Uterus (tissue), 4 donors: Measurements from ENCODE around the gene NCBP1. TPM values are rescaled to one million over a fixed set of nuclear protein-coding genes. Genes with fewer than 3 reads are reported as not detected.

Source experiments
- DNase-seq, 2 donors: peaks; one replicate each; pipeline ENCODE4 v3.0.0-alpha.2; 2019 to 2020
- H3K27ac ChIP-seq, 2 donors: fragments of 200-600 bp; sonication (generic); 1 replicate in 1 of 2; 2 replicates in 1 of 2; pipeline ENCODE4 v1.5.1; 2016 to 2018
- H3K27me3 ChIP-seq, 2 donors: fragments of 200-600 bp; sonication (generic); one replicate each; pipeline ENCODE4 v1.5.1; 2018 to 2019; ENCODE audit warnings: control low read depth in 1 of 2
- H3K36me3 ChIP-seq, 2 donors: fragments of 200-600 bp; sonication (generic); one replicate each; pipeline ENCODE4 v1.5.1; 2019; ENCODE audit warnings: control low read depth in 1 of 2
- H3K4me1 ChIP-seq, 2 donors: fragments of 200-600 bp; sonication (generic); one replicate each; pipeline ENCODE4 v1.5.1; 2018 to 2019; ENCODE audit warnings: control low read depth in 1 of 2
- H3K4me3 ChIP-seq, 2 donors: fragments of 200-600 bp; sonication (generic); 1 replicate in 1 of 2; 2 replicates in 1 of 2; pipeline ENCODE4 v1.5.1; 2018 to 2019; ENCODE audit warnings: mild to moderate bottlenecking in 1 of 2
- H3K9me3 ChIP-seq, 2 donors: fragments of 200-600 bp; sonication (generic); one replicate each; pipeline ENCODE4 v1.5.1; 2019; ENCODE audit warnings: control low read depth in 1 of 2
- CTCF ChIP-seq, 4 experiments: fragments of 200-600 bp in 2 of 4; fragments of 450-650 bp in 2 of 4; sonication (generic) in 2 of 4; IDR thresholded peaks; one replicate each; pipeline ENCODE4 v1.5.1; 2016 to 2019; ENCODE audit warnings: antibody characterized with exemption in 4 of 4, mild to moderate bottlenecking in 2 of 4, moderate library complexity in 1 of 4
- POLR2A ChIP-seq, 2 donors: fragments of 450-650 bp; IDR thresholded peaks; one replicate each; pipeline ENCODE4 v1.6.1; 2016; ENCODE audit warnings: antibody characterized with exemption in 2 of 2, mild to moderate bottlenecking in 1 of 2, moderate library complexity in 1 of 2
- intact Hi-C: fragments of 100-400 bp; cut with DNase I; formaldehyde crosslinking; loops from one replicate; pipeline ENCODE4 v1.15.1; 2023; ENCODE audit warnings: low total_unique reads
- total RNA-seq, 4 donors: library from RNA; depleted of rRNA in 3 of 4; stranded (reverse); fragments of >200 nt in 3 of 4; gene quantifications; one replicate each; pipeline versions ENCODE4 v1.1.0 to v1.2.4, GENCODE V29; 2014 to 2023
- donor health status: DM: yes; HTN: yes; CAD: no.

The NCBP1 gene
- total RNA-seq, 4 donors from 2014 or later: 3.5 to 47.6 (median 24.0) TPM

DNA sequence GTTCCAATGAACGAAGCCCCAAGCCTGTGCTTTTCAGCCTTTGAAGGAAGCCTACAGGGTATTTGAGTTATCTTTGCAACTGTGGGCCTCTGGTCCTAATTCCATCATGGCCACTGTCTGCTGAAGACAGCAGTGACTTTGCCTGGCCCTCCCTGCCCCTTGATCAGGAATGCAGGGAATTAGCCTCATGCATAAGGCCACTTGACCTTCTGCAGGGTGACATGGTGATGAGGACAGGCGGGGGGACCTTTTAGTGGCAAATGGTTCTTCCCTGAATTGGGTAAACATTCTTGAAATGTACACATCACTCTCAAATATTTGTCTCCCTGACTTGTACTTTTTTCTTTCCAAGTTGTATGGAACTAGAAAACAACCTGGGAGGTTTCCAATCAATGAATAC is 88.7 kb downstream of the NCBP1 start:
- no peak overlapping the region for H3K4me3 ChIP-seq
- H3K27me3 ChIP-seq: no peaks in the 10 kb centered on the region
- no peaks in the 10 kb centered on the region for H3K4me1 ChIP-seq
- H3K36me3 ChIP-seq: no peaks in the 10 kb centered on the region
- H3K9me3 ChIP-seq: no peaks in the 10 kb centered on the region
- H3K27ac ChIP-seq: no peak overlapping the region
- DNase-seq: no peak
- TF ChIP-seq POLR2A (IDR thresholded peaks at IDR 0.05): no peak
- TF ChIP-seq CTCF (IDR thresholded peaks at IDR 0.05): no peak
- intact Hi-C loops: no loop called here

Other genes starting within 250 kb of the NCBP1 start
- gene TDRD7, start 221.7 kb upstream of the NCBP1 start, total RNA-seq: 10 to 100 TPM in 3 of 4 donors, 1 to 10 TPM in 1; 3.6 to 19.4 (median 14.8) TPM
- 10 to 100 TPM in 3 of 4 donors, 1 to 10 TPM in 1; 5.9 to 93.7 (median 22.2) TPM for gene TMOD1, start 132.2 kb upstream of the NCBP1 start, total RNA-seq
- gene TSTD2, start 453 bp upstream of the NCBP1 start, total RNA-seq: 10 to 100 TPM in 3 of 4 donors, 1 to 10 TPM in 1; 9.0 to 35.8 (median 28.2) TPM
- 10 to 100 TPM in 3 of 4 donors, 1 to 10 TPM in 1; 10.0 to 31.6 (median 23.7) TPM for gene XPA, start 63.5 kb downstream of the NCBP1 start, total RNA-seq
- not detected for gene FOXE1, start 219.4 kb downstream of the NCBP1 start, total RNA-seq